ENCODE results near the gene CBLB.
"Not testable (repeated sequence)": the region's sequence is repeated elsewhere in the genome, so short reads cannot be mapped to it uniquely, and the experiment has no call there.

The CBLB gene

DNA sequence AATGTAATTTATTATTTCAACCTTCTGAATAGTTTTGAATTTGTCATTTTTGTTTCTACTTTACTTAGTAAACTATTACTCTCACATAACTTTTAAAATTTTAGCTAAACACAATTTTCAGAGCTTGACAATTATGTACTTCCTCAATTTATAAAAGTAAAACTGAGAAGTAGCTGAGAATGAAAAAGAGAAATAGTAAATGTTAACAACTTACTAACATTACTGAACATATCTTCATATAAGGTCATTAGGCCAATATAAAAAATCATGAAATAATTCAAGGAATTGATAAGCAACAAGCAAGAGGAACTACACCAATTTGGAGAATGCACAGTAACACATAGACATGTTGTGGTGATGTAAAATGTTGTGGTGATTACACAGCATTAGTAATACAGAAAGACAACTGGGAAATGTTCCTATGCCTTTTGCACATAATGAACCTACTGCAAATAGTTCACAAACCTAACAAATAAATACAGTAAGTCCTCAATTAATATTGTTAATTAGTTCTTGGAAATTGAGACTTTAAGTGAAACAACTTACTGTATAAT is 137.9 kb downstream of the CBLB start:
- Histone ChIP-seq H3K27me3 (ENCODE audit: insufficient read depth, low read length) (no peaks in the 10 kb centered on the region), H3K4me3 (ENCODE audit: low read length) (no peak overlapping the region), H3K4me1 (ENCODE audit: insufficient read depth, low read length) (no peaks in the 10 kb centered on the region), H3K9me3 (ENCODE audit: low read length) (peaks cover 4% of the 10 kb centered on the region), H3K36me3 (ENCODE audit: insufficient read depth, low read length) (peaks cover 42% of the 10 kb centered on the region), H2AFZ (ENCODE audit: low read depth, low read length) (no peak overlapping the region)

DNA sequence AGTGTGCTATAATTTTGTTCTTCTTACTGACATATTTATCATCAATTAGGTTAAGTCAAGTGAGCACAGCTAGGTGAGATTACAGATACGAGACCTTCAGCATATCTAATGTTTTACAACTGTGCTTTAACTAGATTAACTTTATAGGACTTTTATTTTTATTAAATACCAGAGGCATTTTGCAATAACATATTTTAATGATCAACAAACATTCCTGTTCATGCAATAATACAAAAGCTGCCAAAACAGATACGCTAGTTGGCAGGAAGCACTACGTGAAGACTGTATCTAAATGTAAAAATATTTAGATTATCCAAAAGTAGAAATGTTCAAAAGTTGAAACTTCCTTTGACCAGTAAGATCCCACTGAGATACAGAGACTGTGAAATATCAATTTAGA is 139.1 kb downstream of the CBLB start:
- no peaks in the 10 kb centered on the region for H3K27me3 ChIP-seq (ENCODE audit: insufficient read depth, low read length)
- no peak overlapping the region for H2AFZ ChIP-seq (ENCODE audit: low read depth, low read length)
- peaks cover 36% of the 10 kb centered on the region for H3K36me3 ChIP-seq (ENCODE audit: insufficient read depth, low read length)
- H3K4me3 ChIP-seq (ENCODE audit: low read length) = no peak overlapping the region
- H3K9me3 ChIP-seq (ENCODE audit: low read length) = peaks cover 4% of the 10 kb centered on the region
- H3K4me1 ChIP-seq (ENCODE audit: insufficient read depth, low read length) = no peaks in the 10 kb centered on the region

DNA sequence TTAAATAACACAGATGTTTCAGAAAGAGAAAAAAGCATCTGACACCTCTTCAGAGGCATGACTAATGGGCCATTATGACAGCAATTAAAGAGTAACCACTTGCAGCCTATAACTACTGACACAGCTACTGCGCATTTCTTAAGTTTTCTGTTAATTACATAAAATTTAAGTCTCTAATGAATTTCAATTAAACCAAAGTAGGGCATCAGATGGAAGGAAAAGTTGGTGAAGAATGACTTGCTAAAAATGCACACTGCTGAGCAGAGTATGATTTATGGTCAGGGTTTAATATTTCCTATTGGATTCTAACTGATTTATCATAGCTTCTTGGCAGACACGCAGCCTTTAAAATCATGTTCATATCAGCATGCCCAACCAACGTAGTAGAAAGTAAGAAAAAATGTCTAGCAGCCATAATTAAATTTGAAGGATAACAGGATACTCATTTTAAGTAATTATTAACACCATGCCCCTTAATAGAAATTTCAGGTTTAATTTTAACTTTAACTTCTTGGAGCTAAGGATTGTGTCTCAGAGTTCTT is 140.0 kb downstream of the CBLB start:
- Histone ChIP-seq H3K9me3 (ENCODE audit: low read length) (peaks cover 4% of the 10 kb centered on the region), H3K36me3 (ENCODE audit: insufficient read depth, low read length) (peaks cover 36% of the 10 kb centered on the region), H3K4me3 (ENCODE audit: low read length) (no peak overlapping the region), H2AFZ (ENCODE audit: low read depth, low read length) (no peak overlapping the region), H3K4me1 (ENCODE audit: insufficient read depth, low read length) (no peaks in the 10 kb centered on the region), H3K27me3 (ENCODE audit: insufficient read depth, low read length) (no peaks in the 10 kb centered on the region)

DNA sequence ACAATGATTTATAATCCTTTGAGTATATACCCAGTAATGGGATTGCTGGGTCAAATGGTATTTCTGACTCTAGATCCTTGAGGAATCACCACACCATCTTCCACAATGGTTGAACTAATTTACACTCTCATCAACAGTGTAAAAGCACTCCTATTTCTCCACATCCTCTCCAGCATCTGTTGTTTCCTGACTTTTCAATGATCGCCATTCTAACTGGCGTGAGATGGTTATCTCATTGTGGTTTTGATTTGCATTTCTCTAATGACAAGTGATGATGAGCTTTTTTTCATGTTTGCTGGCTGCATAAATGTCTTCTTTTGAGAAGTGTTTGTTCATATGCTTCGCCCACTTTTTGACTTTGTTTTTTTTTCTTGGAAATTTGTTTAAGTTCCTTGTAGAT is 141.8 kb downstream of the CBLB start:
- peaks cover 29% of the 10 kb centered on the region for H3K36me3 ChIP-seq (ENCODE audit: insufficient read depth, low read length)
- not testable (repeated sequence) for H3K4me3 ChIP-seq (ENCODE audit: low read length); H3K27me3 ChIP-seq (ENCODE audit: insufficient read depth, low read length); H3K4me1 ChIP-seq (ENCODE audit: insufficient read depth, low read length); H2AFZ ChIP-seq (ENCODE audit: low read depth, low read length); H3K9me3 ChIP-seq (ENCODE audit: low read length)

DNA sequence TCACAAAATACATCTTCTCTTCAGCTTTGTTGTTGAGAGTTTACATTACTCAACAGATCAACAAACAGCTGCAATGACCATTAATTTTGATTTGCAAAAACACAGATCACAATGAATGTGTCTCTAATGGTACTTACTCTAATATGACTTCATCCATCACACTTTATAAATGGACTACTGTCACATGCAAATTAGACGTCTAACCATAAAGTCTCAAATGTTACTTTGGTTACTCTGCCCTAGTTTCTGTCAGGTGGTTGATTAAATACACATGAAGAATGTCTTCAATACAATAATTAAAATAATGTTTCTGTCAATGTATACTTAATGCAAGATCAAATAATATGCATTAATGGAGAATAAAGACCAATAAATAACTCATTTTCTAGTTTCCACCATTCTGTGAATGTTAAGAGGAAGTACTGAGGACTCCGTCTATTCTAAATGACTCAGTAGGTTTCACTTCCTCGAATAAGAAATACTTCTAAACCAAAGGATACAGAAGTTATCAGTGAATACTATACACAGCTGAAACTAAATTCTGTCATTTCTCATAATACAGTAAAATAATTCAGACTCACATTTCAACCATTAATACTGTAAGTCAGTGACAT is 145.8 kb downstream of the CBLB start:
- H3K4me3 ChIP-seq (ENCODE audit: low read length) = no peak overlapping the region
- H3K36me3 ChIP-seq (ENCODE audit: insufficient read depth, low read length) = peaks cover 30% of the 10 kb centered on the region
- no peaks in the 10 kb centered on the region for H3K27me3 ChIP-seq (ENCODE audit: insufficient read depth, low read length)
- H2AFZ ChIP-seq (ENCODE audit: low read depth, low read length) = no peak overlapping the region
- H3K4me1 ChIP-seq (ENCODE audit: insufficient read depth, low read length) = no peaks in the 10 kb centered on the region
- peaks cover 4% of the 10 kb centered on the region for H3K9me3 ChIP-seq (ENCODE audit: low read length)

GRCh38 chr3:105719791-105720190 is 149.0 kb downstream of the CBLB start:
- Histone ChIP-seq H2AFZ (ENCODE audit: low read depth, low read length) (no peak overlapping the region), H3K4me1 (ENCODE audit: insufficient read depth, low read length) (no peaks in the 10 kb centered on the region), H3K9me3 (ENCODE audit: low read length) (no peaks in the 10 kb centered on the region), H3K36me3 (ENCODE audit: insufficient read depth, low read length) (peaks cover 35% of the 10 kb centered on the region), H3K27me3 (ENCODE audit: insufficient read depth, low read length) (no peaks in the 10 kb centered on the region), H3K4me3 (ENCODE audit: low read length) (no peak overlapping the region)

DNA sequence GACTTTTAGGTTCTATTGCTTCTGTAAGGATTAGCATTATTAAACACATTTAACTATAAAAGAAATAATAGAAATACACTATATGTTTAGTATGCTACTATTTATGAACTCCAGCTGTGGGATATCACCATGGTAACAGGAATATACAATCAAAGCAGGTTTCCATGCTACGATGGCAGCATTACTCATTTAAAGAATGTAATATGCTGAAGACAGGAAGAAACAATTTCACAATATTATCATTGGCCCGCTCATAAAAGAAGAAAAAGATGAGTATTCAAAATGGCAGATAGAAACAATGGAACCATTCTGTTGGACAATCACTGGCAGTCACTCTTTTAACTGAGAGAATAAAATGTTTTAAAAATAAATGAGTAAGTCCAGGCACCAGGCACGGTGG is 153.4 kb downstream of the CBLB start:
- Histone ChIP-seq H3K4me3 (ENCODE audit: low read length) (no peak overlapping the region), H3K9me3 (ENCODE audit: low read length) (peaks cover 5% of the 10 kb centered on the region), H3K36me3 (ENCODE audit: insufficient read depth, low read length) (peaks cover 50% of the 10 kb centered on the region), H2AFZ (ENCODE audit: low read depth, low read length) (no peak overlapping the region), H3K4me1 (ENCODE audit: insufficient read depth, low read length) (no peaks in the 10 kb centered on the region), H3K27me3 (ENCODE audit: insufficient read depth, low read length) (no peaks in the 10 kb centered on the region)

DNA sequence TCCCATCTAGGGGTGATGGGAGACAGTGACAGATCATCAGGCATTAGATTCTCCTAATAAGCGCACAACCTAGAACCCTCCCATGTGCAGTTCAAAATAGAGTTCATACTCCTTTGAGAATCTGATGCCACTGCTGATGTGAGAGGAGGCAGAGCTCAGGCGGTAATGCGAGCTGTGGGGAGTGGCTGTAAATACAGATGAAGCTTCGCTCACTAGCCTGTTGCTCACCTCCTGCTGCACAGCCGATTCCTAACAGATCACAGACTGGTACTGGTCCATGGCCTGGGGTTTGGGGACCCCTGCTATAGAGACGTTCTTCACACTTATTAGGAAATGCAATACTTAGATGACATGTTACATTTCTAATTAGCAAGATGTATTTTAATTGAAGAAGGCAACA is 154.4 kb downstream of the CBLB start:
- Histone ChIP-seq H3K4me3 (ENCODE audit: low read length) (no peak overlapping the region), H3K4me1 (ENCODE audit: insufficient read depth, low read length) (no peaks in the 10 kb centered on the region), H2AFZ (ENCODE audit: low read depth, low read length) (no peak overlapping the region), H3K9me3 (ENCODE audit: low read length) (peaks cover 5% of the 10 kb centered on the region), H3K36me3 (ENCODE audit: insufficient read depth, low read length) (peaks cover 47% of the 10 kb centered on the region), H3K27me3 (ENCODE audit: insufficient read depth, low read length) (no peaks in the 10 kb centered on the region)

GRCh38 chr3:105708980-105709379 is 159.8 kb downstream of the CBLB start:
- no peak overlapping the region for H3K4me3 ChIP-seq (ENCODE audit: low read length)
- no peaks in the 10 kb centered on the region for H3K27me3 ChIP-seq (ENCODE audit: insufficient read depth, low read length)
- H3K36me3 ChIP-seq (ENCODE audit: insufficient read depth, low read length) = peaks cover 24% of the 10 kb centered on the region
- H3K4me1 ChIP-seq (ENCODE audit: insufficient read depth, low read length) = no peaks in the 10 kb centered on the region
- H3K9me3 ChIP-seq (ENCODE audit: low read length) = peaks cover under 1% of the 10 kb centered on the region
- H2AFZ ChIP-seq (ENCODE audit: low read depth, low read length) = no peak overlapping the region

GRCh38 chr3:105707009-105707408 is 161.8 kb downstream of the CBLB start:
- Histone ChIP-seq H3K36me3 (ENCODE audit: insufficient read depth, low read length) (peaks cover 32% of the 10 kb centered on the region), H3K27me3 (ENCODE audit: insufficient read depth, low read length) (no peaks in the 10 kb centered on the region), H3K9me3 (ENCODE audit: low read length) (no peaks in the 10 kb centered on the region), H3K4me3 (ENCODE audit: low read length) (no peak overlapping the region), H3K4me1 (ENCODE audit: insufficient read depth, low read length) (no peaks in the 10 kb centered on the region), H2AFZ (ENCODE audit: low read depth, low read length) (no peak overlapping the region)

DNA sequence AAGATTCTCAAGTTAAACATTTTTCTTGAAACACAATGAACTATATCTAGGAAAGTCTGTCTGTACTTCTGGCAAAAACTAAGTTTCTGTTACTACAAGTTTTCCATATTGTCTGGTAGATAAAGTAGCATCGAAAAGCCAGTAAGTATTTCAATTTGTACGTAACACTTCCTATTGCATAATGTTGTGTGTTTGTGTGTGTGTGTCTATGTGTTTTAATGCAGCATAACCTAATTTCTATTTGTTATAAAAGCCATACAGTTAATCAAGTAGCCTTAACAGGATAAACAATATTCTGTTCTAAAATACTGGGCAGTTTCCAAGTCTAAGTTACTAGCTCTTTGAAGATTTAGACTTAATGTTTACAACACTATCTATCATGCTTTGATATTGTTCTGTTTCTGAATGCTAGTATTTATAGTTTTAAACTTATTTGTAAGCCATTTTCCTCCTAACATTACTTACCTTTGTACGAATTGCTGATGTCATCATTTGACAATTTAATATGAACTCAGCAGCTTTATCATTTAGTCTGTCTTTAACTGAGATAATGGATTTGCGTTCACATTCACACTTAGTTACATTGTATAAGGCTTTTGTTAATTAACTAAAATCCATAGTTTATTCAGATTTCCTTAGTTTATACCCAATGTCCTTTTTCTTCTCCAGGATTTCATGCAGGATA is 163.9 kb downstream of the CBLB start:
- Histone ChIP-seq H3K36me3 (ENCODE audit: insufficient read depth, low read length) (peaks cover 38% of the 10 kb centered on the region), H3K4me3 (ENCODE audit: low read length) (no peak overlapping the region), H2AFZ (ENCODE audit: low read depth, low read length) (no peak overlapping the region), H3K4me1 (ENCODE audit: insufficient read depth, low read length) (no peaks in the 10 kb centered on the region), H3K27me3 (ENCODE audit: insufficient read depth, low read length) (no peaks in the 10 kb centered on the region), H3K9me3 (ENCODE audit: low read length) (no peaks in the 10 kb centered on the region)

GRCh38 chr3:105700575-105700974 is 168.2 kb downstream of the CBLB start:
- H3K4me3 ChIP-seq (ENCODE audit: low read length) = no peak overlapping the region
- H3K27me3 ChIP-seq (ENCODE audit: insufficient read depth, low read length) = no peaks in the 10 kb centered on the region
- H3K4me1 ChIP-seq (ENCODE audit: insufficient read depth, low read length) = no peaks in the 10 kb centered on the region
- peaks cover 39% of the 10 kb centered on the region for H3K36me3 ChIP-seq (ENCODE audit: insufficient read depth, low read length)
- H3K9me3 ChIP-seq (ENCODE audit: low read length) = no peaks in the 10 kb centered on the region
- H2AFZ ChIP-seq (ENCODE audit: low read depth, low read length) = no peak overlapping the region

DNA sequence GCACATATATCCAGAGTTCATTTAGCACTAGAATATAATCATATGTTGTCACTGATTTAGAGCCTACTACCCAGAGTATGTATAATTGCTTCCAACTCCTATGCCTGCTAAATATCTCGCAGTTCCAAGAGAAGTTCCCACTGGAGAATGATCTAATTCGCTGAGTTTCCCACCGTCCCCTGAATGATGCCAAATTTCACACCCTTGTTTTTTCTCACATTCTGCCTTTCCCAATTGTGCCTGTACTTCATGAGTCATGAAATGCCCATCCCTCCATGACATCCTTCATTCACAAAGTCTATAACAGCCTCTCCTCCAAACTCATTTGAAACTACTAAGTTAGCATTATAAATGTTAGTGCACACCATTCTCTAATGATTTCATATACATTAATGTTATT is 177.2 kb downstream of the CBLB start:
- H3K4me1 ChIP-seq (ENCODE audit: insufficient read depth, low read length) = no peaks in the 10 kb centered on the region
- H3K36me3 ChIP-seq (ENCODE audit: insufficient read depth, low read length) = peaks cover 38% of the 10 kb centered on the region
- no peaks in the 10 kb centered on the region for H3K27me3 ChIP-seq (ENCODE audit: insufficient read depth, low read length)
- H3K4me3 ChIP-seq (ENCODE audit: low read length) = no peak overlapping the region
- H2AFZ ChIP-seq (ENCODE audit: low read depth, low read length) = no peak overlapping the region
- no peaks in the 10 kb centered on the region for H3K9me3 ChIP-seq (ENCODE audit: low read length)

Measured in neuron (in vitro differentiated cells).